Measurements from ENCODE around the gene EPX.
A peak's percentile ranks its signal among the peaks of the same experiment; 100 is the strongest.

- peak in 1 of 4 donors; percentile 6 for TF ChIP-seq CTCF (IDR thresholded peaks at IDR 0.05)
- no peak for TF ChIP-seq POLR2A (IDR thresholded peaks at IDR 0.05)
These were observed 18.4 kb downstream of the EPX start for GRCh38 chr17:58210922-58211321.

Measured in right lobe of liver (tissue), 4 donors.